ENCODE measurements around the gene RPS10.

The RPS10 gene

DNA sequence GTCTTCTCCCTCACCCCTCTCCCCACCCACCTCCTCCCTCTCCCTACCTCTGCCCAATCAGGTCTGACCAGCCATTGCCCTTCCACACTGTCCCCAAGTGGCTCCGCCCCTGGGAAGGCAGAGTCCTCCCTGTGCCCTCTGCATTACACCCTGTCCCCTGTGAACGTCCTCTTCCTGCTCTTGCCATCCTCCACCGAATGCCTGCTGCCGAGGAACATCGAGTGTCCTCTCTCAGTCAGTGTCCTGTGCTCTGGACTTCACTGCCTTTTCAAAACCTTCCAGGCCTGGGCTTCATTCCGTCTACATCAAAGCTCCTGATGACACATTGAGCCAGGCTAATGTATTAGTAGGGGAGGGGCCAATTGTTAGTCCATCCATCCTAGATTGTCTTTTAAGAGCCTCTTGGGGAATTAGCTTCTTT, 36.7 kb upstream of the RPS10 start:
- H3K4me3 ChIP-seq (ENCODE audit: low read length) = no peak overlapping the region
- H3K27me3 ChIP-seq (ENCODE audit: control insufficient read depth, insufficient read depth, low read length) = peaks cover 21% of the 10 kb centered on the region
- no peaks in the 10 kb centered on the region for H3K36me3 ChIP-seq (ENCODE audit: control insufficient read depth, insufficient read depth, low read length)
- H3K9ac ChIP-seq (ENCODE audit: low read length) = no peak overlapping the region
- no peaks in the 10 kb centered on the region for H3K4me1 ChIP-seq (ENCODE audit: control insufficient read depth, insufficient read depth, low read length)
- no peak overlapping the region for H3K27ac ChIP-seq (ENCODE audit: low read depth, low read length)

DNA sequence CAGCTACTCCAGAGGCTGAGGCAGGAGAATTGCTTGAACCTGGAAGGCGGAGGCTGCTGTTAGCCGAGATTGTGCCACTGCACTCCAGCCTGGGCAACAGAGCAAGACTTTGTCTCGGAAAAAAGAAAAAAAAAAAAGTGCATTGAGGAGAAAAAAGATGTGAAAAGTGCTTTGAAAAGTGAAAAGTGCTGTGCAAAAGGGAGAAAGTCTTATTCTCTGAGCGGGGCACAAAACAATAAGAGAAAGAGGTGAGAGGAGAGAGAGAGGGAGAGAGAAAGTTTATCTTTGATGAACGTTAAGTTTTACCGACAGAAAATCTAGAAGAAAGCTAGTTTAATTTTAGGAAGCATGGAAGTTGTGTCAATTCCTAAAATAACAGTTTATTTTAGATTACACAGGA, 36.1 kb upstream of the RPS10 start:
- H3K4me3 ChIP-seq (ENCODE audit: low read length) = no peak overlapping the region
- H3K27ac ChIP-seq (ENCODE audit: low read depth, low read length) = no peak overlapping the region
- H3K4me1 ChIP-seq (ENCODE audit: control insufficient read depth, insufficient read depth, low read length) = no peaks in the 10 kb centered on the region
- no peaks in the 10 kb centered on the region for H3K36me3 ChIP-seq (ENCODE audit: control insufficient read depth, insufficient read depth, low read length)
- no peak overlapping the region for H3K9ac ChIP-seq (ENCODE audit: low read length)
- peaks cover 19% of the 10 kb centered on the region for H3K27me3 ChIP-seq (ENCODE audit: control insufficient read depth, insufficient read depth, low read length)

DNA sequence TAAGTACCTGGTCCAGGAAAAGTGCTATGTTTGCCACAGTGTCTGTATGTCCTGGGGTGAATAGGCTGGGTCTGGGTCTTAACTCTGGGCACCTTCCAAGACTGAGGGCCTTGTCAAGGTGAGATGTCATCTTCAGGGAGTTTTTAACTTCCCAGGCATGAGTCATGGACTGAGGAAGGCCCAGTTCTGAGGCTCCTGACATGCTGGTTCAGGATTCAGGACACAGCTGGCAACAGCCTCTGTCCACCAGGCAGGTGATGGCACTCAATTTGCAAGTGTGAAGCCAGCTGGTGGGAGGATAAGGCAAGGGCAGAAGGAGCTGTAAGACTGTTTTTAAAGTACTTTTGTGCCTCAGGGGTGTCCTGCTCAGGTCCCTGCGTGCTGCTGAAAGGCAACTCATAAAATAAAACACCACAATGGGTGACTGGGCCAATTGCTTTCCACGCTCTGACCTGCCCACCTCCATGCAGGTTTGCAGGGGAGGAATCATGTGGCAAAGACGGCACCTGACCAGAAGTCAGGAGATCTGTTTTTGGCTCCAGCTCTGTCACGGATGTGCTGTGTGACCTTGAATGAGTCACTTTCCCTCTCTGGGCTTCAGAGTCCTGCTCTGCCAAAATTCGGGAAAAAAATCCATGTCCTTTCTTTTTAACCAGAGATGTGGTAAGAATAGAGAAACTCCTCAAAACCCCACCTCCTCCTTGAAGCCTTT, 35.1 kb upstream of the RPS10 start:
- Histone ChIP-seq H3K9ac (ENCODE audit: low read length) (no peak overlapping the region), H3K27ac (ENCODE audit: low read depth, low read length) (no peak overlapping the region), H3K36me3 (ENCODE audit: control insufficient read depth, insufficient read depth, low read length) (no peaks in the 10 kb centered on the region), H3K4me1 (ENCODE audit: control insufficient read depth, insufficient read depth, low read length) (no peaks in the 10 kb centered on the region), H3K27me3 (ENCODE audit: control insufficient read depth, insufficient read depth, low read length) (peaks cover 9% of the 10 kb centered on the region), H3K4me3 (ENCODE audit: low read length) (no peak overlapping the region)

DNA sequence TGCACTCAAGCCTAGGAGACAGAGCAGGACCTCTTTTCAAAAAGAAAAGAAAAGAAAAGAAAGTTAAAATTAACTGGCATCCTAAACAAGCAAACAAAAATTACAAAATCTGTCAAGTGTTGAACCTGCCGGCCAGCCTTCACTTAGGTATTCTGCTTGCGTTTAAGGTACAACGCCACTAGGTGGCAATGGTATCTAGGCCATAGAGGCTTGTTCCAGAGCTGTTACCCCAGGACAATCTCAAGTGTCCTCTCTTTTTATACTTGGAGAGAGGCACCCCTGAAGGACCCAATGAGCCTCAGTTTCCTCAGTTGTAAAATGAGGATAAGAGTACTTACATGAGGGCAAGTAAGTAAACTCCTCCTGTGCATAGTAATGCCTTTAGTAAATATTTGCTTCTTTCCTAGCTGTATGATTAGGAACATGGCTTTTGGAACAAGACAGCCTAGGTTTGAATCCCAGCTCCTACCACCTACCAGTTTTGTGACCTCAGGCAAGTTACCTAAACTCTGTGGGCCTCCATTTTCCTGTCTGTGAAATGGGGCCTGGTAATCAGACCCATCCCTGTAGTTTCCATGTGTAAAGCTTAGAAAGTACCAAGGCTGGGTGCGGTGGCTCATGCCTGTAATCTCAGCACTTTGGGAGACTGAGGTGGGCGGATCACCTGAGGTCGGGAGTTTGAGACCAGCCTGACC, 34.2 kb upstream of the RPS10 start:
- Histone ChIP-seq H3K4me1 (ENCODE audit: control insufficient read depth, insufficient read depth, low read length) (no peaks in the 10 kb centered on the region), H3K36me3 (ENCODE audit: control insufficient read depth, insufficient read depth, low read length) (no peaks in the 10 kb centered on the region), H3K9ac (ENCODE audit: low read length) (no peak overlapping the region), H3K27ac (ENCODE audit: low read depth, low read length) (no peak overlapping the region), H3K27me3 (ENCODE audit: control insufficient read depth, insufficient read depth, low read length) (peaks cover 4% of the 10 kb centered on the region), H3K4me3 (ENCODE audit: low read length) (no peak overlapping the region)

DNA sequence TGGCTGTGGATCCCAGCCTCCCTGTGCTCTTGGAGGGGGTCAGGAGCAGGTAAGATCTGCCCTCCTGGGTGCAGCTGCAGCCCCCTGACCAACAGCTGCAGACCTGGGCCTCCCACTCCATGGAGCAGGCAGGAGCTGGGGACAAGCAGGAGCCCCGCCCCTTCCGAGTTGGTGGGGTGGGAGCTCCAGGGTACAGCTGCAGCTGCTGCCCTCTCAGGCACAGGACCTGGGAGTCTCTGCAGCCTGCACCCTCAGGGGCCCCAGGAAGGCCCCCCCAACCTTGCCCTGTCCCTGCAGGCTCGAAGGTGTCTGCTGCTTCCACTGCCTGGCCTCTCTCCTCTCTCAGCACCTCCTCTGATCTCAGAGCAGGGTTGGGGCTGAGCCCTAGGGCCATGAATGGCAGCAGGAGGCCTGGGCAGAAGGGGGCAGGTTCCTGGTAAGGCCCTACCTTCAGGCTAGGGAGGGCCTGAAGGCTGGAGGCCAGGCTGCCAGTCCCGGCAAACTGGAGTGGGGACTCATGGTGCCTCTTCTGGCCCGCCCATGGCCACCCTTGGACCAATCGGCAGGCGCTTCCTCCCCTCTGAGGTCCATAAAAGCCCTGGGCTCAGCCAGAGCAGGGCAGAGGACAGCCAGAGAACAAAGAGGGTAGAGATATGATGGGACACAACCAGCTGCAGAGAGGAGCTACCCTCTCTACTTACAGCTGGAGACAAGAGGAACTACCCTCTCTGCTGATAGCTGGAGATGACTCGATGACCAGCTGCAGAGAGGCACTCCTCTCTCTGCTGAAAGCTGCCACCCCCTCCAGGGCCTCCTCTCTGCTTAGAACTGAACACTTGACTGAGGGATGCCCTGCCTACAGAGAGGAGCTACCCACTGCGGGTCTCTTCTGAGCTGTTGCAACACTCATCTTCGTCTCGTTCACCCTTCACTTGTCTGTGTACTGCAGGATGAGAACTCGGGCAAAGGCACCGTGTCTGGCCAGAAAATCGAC, 32.2 kb upstream of the RPS10 start:
- Histone ChIP-seq H3K4me3 (ENCODE audit: low read length) (no peak overlapping the region), H3K4me1 (ENCODE audit: control insufficient read depth, insufficient read depth, low read length) (no peaks in the 10 kb centered on the region)

DNA sequence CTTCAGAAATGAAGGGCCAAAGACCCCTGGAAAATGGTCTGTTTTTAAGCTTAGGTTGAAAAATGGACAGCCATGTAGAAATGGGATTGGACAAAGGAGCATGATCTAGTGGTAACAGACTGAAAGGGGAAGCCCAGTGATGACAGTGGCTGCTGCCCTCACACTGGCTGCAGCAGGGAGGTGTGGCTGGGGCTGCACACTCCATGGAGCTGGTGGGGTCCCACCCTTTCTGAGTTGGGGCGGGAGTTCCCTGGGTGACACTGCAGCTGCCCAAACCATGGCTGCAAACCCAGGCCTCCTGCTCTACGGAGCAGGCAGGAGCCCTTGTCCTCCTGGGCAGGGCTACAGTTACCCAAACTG, 31.5 kb upstream of the RPS10 start:
- Histone ChIP-seq H3K4me3 (ENCODE audit: low read length) (no peak overlapping the region), H3K27ac (ENCODE audit: low read depth, low read length) (no peak overlapping the region), H3K9ac (ENCODE audit: low read length) (no peak overlapping the region), H3K36me3 (ENCODE audit: control insufficient read depth, insufficient read depth, low read length) (no peaks in the 10 kb centered on the region), H3K27me3 (ENCODE audit: control insufficient read depth, insufficient read depth, low read length) (no peaks in the 10 kb centered on the region), H3K4me1 (ENCODE audit: control insufficient read depth, insufficient read depth, low read length) (no peaks in the 10 kb centered on the region)

More for the DNA sequence above, 32.2 kb upstream of the RPS10 start:
- Histone ChIP-seq H3K27me3 (ENCODE audit: control insufficient read depth, insufficient read depth, low read length) (no peaks in the 10 kb centered on the region), H3K27ac (ENCODE audit: low read depth, low read length) (no peak overlapping the region), H3K9ac (ENCODE audit: low read length) (no peak overlapping the region), H3K36me3 (ENCODE audit: control insufficient read depth, insufficient read depth, low read length) (no peaks in the 10 kb centered on the region)

DNA sequence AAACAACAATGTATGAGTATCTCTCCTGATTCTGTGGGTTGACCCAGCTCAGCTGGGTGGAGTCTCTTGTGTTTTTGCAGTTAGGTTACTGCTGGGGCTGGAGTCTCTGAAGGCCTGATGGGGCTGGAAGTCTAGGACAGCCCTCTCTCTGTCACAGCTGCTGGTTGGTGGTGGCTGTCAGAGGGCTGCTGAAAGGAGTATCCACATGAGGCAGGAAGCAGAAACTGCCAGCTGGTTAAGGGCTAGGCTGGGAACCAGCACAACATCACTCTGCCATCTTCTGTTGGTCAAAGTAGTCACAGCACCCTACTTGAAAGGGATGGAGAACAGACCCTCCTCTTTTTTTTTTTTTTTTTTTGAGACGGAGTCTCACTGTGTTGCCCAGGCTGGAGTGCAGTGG, 30.0 kb upstream of the RPS10 start:
- no peaks in the 10 kb centered on the region for H3K4me1 ChIP-seq (ENCODE audit: control insufficient read depth, insufficient read depth, low read length)
- H3K36me3 ChIP-seq (ENCODE audit: control insufficient read depth, insufficient read depth, low read length) = no peaks in the 10 kb centered on the region
- no peak overlapping the region for H3K9ac ChIP-seq (ENCODE audit: low read length)
- no peaks in the 10 kb centered on the region for H3K27me3 ChIP-seq (ENCODE audit: control insufficient read depth, insufficient read depth, low read length)
- no peak overlapping the region for H3K4me3 ChIP-seq (ENCODE audit: low read length)
- H3K27ac ChIP-seq (ENCODE audit: low read depth, low read length) = no peak overlapping the region

DNA sequence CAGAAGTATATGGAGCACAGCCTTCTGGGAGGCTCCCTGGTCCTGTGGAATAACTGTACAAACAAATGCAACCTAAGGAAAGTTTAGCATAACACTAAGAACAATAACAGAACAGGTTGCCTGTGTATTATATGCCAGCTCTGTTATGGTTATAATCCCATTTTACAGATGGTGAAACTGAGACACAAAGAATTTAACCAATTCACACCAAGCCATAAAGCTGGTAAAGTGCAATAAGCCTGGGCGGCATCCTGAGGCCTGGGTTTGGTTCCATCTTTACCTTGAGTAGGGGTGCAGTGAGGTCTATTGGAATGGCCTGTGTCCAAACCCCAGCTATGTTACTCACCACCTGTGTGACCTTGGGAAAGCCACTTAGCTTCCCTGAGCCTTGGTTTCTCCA, 25.3 kb upstream of the RPS10 start:
- Histone ChIP-seq H3K4me3 (ENCODE audit: low read length) (no peak overlapping the region), H3K27ac (ENCODE audit: low read depth, low read length) (no peak overlapping the region), H3K9ac (ENCODE audit: low read length) (no peak overlapping the region), H3K36me3 (ENCODE audit: control insufficient read depth, insufficient read depth, low read length) (no peaks in the 10 kb centered on the region), H3K4me1 (ENCODE audit: control insufficient read depth, insufficient read depth, low read length) (no peaks in the 10 kb centered on the region), H3K27me3 (ENCODE audit: control insufficient read depth, insufficient read depth, low read length) (no peaks in the 10 kb centered on the region)

DNA sequence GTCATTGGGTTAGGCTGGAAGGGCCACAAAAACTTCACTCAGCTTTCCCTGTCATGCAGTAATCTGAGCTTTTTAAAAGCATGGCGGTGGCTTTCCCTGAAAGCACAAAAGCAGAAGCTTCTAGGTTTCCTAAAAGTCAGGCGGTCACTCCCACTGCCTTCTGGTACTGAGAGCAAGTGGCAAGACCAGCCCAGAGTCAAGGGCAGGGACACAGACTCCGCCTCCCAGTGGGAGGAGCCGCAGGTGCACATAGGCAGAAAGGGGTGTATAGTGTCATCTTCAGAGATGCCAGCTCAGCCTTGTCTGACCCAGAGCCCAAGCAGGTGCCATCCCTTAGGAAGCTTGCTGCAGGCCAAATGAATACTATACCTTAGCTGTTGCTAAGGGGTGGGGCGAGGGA, 22.0 kb upstream of the RPS10 start:
- Histone ChIP-seq H3K27ac (ENCODE audit: low read depth, low read length) (no peak overlapping the region), H3K4me3 (ENCODE audit: low read length) (no peak overlapping the region), H3K36me3 (ENCODE audit: control insufficient read depth, insufficient read depth, low read length) (no peaks in the 10 kb centered on the region), H3K27me3 (ENCODE audit: control insufficient read depth, insufficient read depth, low read length) (no peaks in the 10 kb centered on the region), H3K9ac (ENCODE audit: low read length) (no peak overlapping the region), H3K4me1 (ENCODE audit: control insufficient read depth, insufficient read depth, low read length) (no peaks in the 10 kb centered on the region)

DNA sequence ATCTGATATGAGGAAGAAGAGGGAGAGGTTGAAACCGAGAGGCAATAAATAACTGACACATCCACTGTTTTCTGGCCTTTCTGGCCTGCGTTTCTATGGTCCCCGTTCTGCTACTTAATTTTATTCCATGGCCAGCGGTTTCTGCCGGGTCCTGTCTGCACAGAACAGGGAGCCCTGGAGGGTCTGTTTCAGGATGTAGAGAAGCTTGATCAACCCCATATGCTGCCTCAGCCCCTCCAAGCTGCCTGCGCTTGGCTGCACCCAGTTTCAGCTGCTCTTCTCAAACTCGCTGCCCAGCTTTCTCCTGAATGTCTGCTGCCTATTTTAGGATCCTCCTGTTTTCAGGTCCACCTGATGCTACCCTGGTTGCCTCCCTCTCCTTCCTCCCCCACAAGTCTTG, 21.5 kb upstream of the RPS10 start:
- no peaks in the 10 kb centered on the region for H3K36me3 ChIP-seq (ENCODE audit: control insufficient read depth, insufficient read depth, low read length)
- H3K4me1 ChIP-seq (ENCODE audit: control insufficient read depth, insufficient read depth, low read length) = no peaks in the 10 kb centered on the region
- H3K27me3 ChIP-seq (ENCODE audit: control insufficient read depth, insufficient read depth, low read length) = no peaks in the 10 kb centered on the region
- H3K9ac ChIP-seq (ENCODE audit: low read length) = no peak overlapping the region
- H3K4me3 ChIP-seq (ENCODE audit: low read length) = no peak overlapping the region
- H3K27ac ChIP-seq (ENCODE audit: low read depth, low read length) = no peak overlapping the region

DNA sequence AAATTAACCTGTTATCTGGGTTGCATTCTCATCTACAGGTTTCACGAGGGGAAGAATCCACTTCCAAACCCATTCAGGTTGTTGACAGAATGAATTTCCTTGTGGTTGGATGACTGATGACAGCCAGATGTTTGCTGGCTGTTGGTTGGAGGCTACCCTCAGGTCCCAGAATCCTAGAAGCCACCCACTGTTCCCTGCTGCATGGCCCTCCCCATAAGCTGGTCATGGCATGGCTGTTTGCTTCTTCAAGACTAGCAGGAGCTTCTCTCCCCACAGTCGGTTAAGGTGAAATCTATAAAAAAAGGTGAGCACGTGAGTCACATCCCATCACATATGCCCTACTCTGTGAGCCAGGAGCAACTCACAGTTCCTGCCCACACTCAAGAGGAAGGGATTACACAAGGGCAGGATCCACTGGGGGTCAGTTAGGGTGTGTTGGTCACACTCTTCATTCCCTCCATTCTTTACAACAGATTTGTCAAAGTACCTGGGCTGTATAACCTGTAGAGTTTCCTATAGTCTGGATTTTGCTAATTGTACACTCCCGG, 19.5 kb upstream of the RPS10 start:
- Histone ChIP-seq H3K27ac (ENCODE audit: low read depth, low read length) (no peak overlapping the region), H3K36me3 (ENCODE audit: control insufficient read depth, insufficient read depth, low read length) (no peaks in the 10 kb centered on the region), H3K27me3 (ENCODE audit: control insufficient read depth, insufficient read depth, low read length) (no peaks in the 10 kb centered on the region), H3K4me1 (ENCODE audit: control insufficient read depth, insufficient read depth, low read length) (no peaks in the 10 kb centered on the region), H3K9ac (ENCODE audit: low read length) (no peak overlapping the region), H3K4me3 (ENCODE audit: low read length) (no peak overlapping the region)

DNA sequence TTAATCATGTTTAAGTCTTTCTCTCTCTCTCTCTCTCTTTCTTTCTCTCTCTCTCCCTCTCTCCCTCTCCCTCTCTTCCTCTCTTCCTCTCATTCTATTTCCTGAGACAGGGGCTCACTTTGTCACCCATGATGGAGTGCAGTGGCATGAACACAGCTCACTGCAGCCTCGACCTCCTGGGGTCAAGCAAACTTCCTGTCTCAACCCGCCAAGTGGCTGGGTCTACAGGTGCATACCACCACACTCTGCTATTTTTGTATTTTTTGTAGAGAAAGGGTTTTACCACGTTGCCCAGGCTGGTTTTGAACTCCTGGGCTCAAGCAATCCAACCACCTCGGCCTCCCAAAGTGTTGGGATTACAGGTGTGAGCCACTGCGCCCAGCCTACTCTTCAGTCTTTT, 15.7 kb upstream of the RPS10 start:
- Histone ChIP-seq H3K4me3 (ENCODE audit: low read length) (no peak overlapping the region), H3K9ac (ENCODE audit: low read length) (no peak overlapping the region), H3K27ac (ENCODE audit: low read depth, low read length) (no peak overlapping the region), H3K4me1 (ENCODE audit: control insufficient read depth, insufficient read depth, low read length) (no peaks in the 10 kb centered on the region), H3K36me3 (ENCODE audit: control insufficient read depth, insufficient read depth, low read length) (no peaks in the 10 kb centered on the region), H3K27me3 (ENCODE audit: control insufficient read depth, insufficient read depth, low read length) (no peaks in the 10 kb centered on the region)

Data from rectal smooth muscle tissue (tissue), 1 donor.